GM19240 (cell line): ENCODE results near the gene MAIP1.

Experiments
- DNase-seq: peaks from one replicate; pipeline ENCODE4 v3.0.0; 2011; ENCODE audit warnings: low spot score; ENCODE audit not compliant: insufficient read length

Gene MAIP1

GRCh38 chr2:199988151-199988550, 32.8 kb downstream of the MAIP1 start:
- DNase-seq: no peak

GRCh38 chr2:199989822-199990221, 34.4 kb downstream of the MAIP1 start:
- DNase-seq: no peak

DNA sequence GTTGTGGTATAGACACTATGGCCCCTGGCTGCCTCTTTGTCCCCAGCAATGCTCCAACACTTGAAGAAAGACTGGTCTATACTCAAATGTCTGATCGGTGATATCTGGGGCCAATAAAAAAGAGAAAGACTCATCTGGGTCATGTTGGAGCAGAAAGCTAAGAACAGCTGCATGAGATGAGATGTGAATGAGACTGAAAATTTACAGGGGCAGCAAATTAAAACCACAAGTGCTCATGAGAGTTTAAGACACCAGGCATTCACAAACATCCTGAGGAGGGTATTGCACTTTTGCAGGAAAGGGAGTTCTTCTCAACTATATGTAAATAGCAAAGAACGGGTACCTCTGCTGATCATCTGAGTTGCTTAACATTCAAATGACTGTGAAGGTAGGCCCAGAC, 36.3 kb downstream of the MAIP1 start:
- DNase-seq: no peak

DNA sequence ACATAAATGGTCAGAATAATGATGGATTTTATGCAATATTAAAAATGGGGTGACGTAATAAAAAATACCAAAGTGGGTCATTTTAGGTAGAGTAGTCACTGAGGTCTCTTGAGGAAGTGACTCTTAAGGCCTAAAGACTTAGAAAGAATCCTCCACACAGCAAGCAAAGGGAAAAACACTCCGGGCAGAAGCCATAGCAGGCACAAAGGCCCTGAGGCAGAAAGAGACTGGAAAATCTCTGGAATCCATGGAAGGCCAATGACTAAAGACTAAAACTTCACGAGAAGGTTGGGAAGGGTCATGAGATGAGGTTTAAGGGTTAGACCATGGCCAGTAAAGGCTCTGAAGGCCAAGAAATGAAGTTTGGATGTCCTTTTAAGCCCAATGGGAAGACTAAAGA, 36.9 kb downstream of the MAIP1 start:
- DNase-seq: no peak

DNA sequence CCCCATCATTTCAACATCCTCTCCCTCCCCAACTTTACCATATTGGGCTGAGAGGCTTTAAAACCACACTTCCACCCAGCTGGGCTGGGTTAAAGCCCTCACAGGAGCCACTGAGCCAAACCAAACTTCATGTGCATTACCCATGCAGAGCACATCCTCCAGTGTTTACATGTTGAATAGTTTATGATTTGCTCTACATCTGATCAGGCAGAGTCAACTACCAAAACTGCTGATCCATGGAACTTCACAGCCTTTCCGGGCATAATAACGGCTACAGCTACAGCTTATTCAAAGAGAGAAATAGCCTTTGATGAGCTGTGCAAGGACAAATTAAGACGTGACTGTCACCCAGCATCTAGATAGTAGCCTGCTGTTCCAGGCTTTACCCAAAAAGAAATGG, 39.0 kb downstream of the MAIP1 start:
- DNase-seq: no peak

GRCh38 chr2:199994896-199995295, 39.5 kb downstream of the MAIP1 start:
- DNase-seq: no peak

DNA sequence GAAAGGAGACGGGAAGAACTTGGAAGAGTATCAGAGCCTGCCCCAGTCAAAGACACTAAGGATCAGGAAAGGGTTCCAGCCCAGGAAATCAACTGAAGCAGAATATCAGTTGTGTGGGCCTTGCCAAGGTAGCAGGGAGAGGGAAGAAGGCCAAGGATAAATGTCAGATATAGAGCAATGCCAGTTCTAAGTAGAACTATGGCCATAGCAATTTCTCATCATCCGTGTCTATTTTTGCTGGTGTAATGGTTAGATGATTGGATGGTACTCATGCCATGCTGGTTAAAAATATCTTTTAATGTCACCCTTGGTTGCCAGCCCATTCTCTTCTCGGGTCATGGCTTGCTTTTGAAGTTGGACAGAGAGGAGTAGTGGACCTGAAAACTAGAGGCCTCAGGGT, 41.9 kb downstream of the MAIP1 start:
- DNase-seq: no peak

DNA sequence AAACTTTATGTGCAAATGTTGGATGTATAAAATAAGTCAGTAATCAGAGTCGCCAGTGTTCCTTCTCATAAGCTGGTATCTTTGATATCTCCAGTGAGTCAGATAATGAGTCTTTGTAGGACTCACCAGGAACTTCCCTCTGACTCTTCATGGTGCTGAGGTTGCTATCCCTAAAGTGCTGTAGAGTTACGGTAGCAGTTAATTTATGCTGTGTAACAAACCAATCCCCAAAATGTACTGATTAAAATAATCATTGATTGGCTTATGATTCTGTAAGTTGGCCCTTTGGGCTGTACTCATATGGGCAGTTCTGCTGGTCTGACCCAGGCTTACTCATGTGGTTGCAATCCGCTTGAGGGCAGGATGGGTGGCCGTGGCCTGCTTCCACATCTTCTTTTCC, 43.8 kb downstream of the MAIP1 start:
- no peak for DNase-seq

GRCh38 chr2:200000444-200001163, 45.2 kb downstream of the MAIP1 start:
- no peak for DNase-seq

- no peak for DNase-seq
Measured at GRCh38 chr2:200003444-200003843, 48.1 kb downstream of the MAIP1 start.

DNA sequence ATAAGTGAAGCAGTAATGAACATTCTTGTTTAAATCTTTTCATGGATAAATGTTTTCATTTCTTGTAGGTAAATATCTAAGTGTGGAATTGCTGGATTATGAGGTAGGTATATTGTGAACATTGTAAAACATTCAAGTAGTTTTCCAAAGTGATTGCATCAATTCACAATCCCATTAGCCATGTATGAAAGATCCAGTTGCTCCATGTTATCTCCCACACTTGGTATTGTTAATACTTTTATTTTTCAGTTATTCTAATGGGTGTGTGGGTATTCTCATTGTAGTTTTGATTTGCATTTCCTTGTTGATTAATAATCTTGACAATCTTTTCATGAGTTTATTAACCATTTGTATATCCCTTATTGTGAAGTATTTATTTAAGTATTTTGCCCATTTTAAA, 50.3 kb downstream of the MAIP1 start:
- DNase-seq: no peak

GRCh38 chr2:200007306-200007705, 51.9 kb downstream of the MAIP1 start:
- no peak for DNase-seq

- DNase-seq: no peak
Measured at GRCh38 chr2:200012401-200012800, 57.0 kb downstream of the MAIP1 start.
